ENCODE measurements around the gene SH2D5.

DNA sequence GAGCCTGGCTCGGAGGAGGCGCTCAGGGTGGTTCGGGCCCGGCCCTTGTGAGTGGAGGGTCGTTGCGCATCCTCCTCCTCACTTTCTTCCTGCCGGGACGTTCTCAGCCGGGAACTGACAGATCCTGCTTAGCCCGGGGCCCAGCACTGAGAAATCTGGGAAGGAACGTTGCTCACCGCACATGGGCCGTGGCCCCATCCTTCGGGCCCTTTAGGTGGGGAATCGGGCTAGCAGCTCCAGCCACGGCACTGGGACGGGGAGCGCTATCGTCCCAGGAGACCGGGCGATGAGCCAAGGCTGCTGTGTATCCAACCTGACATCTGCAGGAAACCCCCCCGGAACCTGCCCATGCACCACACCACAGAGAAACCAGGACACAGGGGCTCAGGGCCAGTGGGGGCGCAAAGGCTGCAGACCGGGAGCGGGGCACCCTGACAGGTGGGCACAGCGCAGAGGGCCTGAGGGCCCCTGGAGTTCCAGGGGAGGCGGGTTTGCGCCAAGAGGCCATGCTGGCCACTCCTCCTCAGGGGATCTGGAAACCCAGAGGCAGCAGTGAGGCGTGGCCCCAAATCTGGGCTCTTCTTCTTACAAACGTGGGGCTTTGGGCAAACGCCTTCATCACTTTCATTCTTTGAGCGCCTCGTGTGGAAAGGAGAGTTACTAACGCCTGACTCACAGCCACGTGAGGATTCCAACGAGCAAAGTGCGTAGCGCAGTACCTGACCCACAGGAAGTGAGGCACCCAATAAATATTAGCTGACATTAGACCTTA, at the start of gene SH2D5:
- TF ChIP-seq, protein P1, sequence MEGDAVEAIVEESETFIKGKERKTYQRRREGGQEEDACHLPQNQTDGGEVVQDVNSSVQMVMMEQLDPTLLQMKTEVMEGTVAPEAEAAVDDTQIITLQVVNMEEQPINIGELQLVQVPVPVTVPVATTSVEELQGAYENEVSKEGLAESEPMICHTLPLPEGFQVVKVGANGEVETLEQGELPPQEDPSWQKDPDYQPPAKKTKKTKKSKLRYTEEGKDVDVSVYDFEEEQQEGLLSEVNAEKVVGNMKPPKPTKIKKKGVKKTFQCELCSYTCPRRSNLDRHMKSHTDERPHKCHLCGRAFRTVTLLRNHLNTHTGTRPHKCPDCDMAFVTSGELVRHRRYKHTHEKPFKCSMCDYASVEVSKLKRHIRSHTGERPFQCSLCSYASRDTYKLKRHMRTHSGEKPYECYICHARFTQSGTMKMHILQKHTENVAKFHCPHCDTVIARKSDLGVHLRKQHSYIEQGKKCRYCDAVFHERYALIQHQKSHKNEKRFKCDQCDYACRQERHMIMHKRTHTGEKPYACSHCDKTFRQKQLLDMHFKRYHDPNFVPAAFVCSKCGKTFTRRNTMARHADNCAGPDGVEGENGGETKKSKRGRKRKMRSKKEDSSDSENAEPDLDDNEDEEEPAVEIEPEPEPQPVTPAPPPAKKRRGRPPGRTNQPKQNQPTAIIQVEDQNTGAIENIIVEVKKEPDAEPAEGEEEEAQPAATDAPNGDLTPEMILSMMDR (IDR thresholded peaks at IDR 0.05): peak; percentile 26 to 48 (median 32)
- TF ChIP-seq POLR2A (IDR thresholded peaks at IDR 0.05) (no peak), EP300 (IDR thresholded peaks at IDR 0.05; ENCODE audit: low read depth) (no peak), POLR2AphosphoS5 (IDR thresholded peaks at IDR 0.05) (peak; percentile 56 to 64 (median 57))

Data from transverse colon (tissue), 4 donors.